H9 (cell line): ENCODE data around the gene DPEP2. TPM values are rescaled to one million over a fixed set of nuclear protein-coding genes. Genes with fewer than 3 reads are reported as not detected.
A peak's percentile ranks its signal among the peaks of the same experiment; 100 is the strongest.

ENCODE experiments used
- DNase-seq: peaks from one replicate; pipeline ENCODE4 v3.0.0-alpha.2; 2017
- H2AFZ ChIP-seq: one replicate; pipeline ENCODE4 v1.6.1; 2013; ENCODE audit warnings: mild to moderate bottlenecking, low read length, control low read depth, moderate library complexity
- H2AK5ac ChIP-seq: 2 replicates; pipeline ENCODE4 v1.6.1; 2013; ENCODE audit warnings: low read length, control low read depth, mixed read lengths; ENCODE audit not compliant: insufficient read length
- H2BK120ac ChIP-seq: one replicate; pipeline ENCODE4 v1.6.1; 2013; ENCODE audit warnings: low read depth, mild to moderate bottlenecking, low read length, control low read depth, inconsistent platforms; ENCODE audit not compliant: poor library complexity, severe bottlenecking
- H2BK12ac ChIP-seq: 2 replicates; pipeline ENCODE4 v1.6.1; 2013; ENCODE audit warnings: low read length, control low read depth, mixed read lengths, low read depth; ENCODE audit not compliant: insufficient read length
- H2BK15ac ChIP-seq: 2 replicates; pipeline ENCODE4 v1.6.1; 2013; ENCODE audit warnings: low read depth, low read length, control low read depth
- H2BK20ac ChIP-seq: one replicate; pipeline ENCODE4 v1.6.1; 2013; ENCODE audit warnings: low read depth, mild to moderate bottlenecking, low read length, control low read depth, inconsistent platforms; ENCODE audit not compliant: poor library complexity, severe bottlenecking
- H2BK5ac ChIP-seq: 2 replicates; pipeline ENCODE4 v1.6.1; 2013; ENCODE audit warnings: low read length, control low read depth, mixed read lengths; ENCODE audit not compliant: insufficient read length
- H3K14ac ChIP-seq: 2 replicates; pipeline ENCODE4 v1.6.1; 2013; ENCODE audit warnings: low read length, control low read depth; ENCODE audit not compliant: insufficient read depth
- H3K18ac ChIP-seq: 2 replicates; pipeline ENCODE4 v1.6.1; 2013; ENCODE audit warnings: low read depth, mild to moderate bottlenecking, mixed read lengths, low read length, control low read depth; ENCODE audit not compliant: insufficient read length
- H3K23ac ChIP-seq: 2 replicates; pipeline ENCODE4 v1.6.1; 2013; ENCODE audit warnings: low read length, control low read depth, mixed read lengths, low read depth; ENCODE audit not compliant: insufficient read length
- H3K23me2 ChIP-seq: 2 replicates; pipeline ENCODE4 v1.6.1; 2013; ENCODE audit warnings: low read depth, mild to moderate bottlenecking, mixed read lengths, low read length, control low read depth; ENCODE audit not compliant: insufficient read length, poor library complexity, severe bottlenecking
- H3K27ac ChIP-seq: 2 replicates; pipeline ENCODE4 v1.5.1; 2013; ENCODE audit warnings: low read length, control low read depth, mixed read lengths, low read depth; ENCODE audit not compliant: insufficient read length
- H3K27me3 ChIP-seq: 2 replicates; pipeline ENCODE4 v1.6.1; 2013; ENCODE audit warnings: low read length, control low read depth, inconsistent platforms; ENCODE audit not compliant: insufficient read depth
- H3K4ac ChIP-seq: 2 replicates; pipeline ENCODE4 v1.6.1; 2013; ENCODE audit warnings: low read depth, mild to moderate bottlenecking, control low read depth, inconsistent platforms, low read length, moderate library complexity
- H3K4me1 ChIP-seq: 2 replicates; pipeline ENCODE4 v1.6.1; 2013; ENCODE audit warnings: low read length, control low read depth, inconsistent platforms; ENCODE audit not compliant: insufficient read depth
- H3K4me2 ChIP-seq: 2 replicates; pipeline ENCODE4 v1.6.1; 2013; ENCODE audit warnings: low read length, control low read depth, mixed read lengths; ENCODE audit not compliant: insufficient read length, insufficient read depth
- H3K56ac ChIP-seq: 2 replicates; pipeline ENCODE4 v1.6.1; 2013; ENCODE audit warnings: low read depth, mild to moderate bottlenecking, mixed read lengths, low read length, control low read depth; ENCODE audit not compliant: insufficient read length
- H3K79me1 ChIP-seq: 2 replicates; pipeline ENCODE4 v1.6.1; 2013; ENCODE audit warnings: low read depth, mild to moderate bottlenecking, moderate library complexity, low read length, control low read depth, inconsistent platforms; ENCODE audit not compliant: insufficient read depth, poor library complexity, severe bottlenecking
- H3K79me2 ChIP-seq: 2 replicates; pipeline ENCODE4 v1.6.1; 2013; ENCODE audit warnings: low read length, control low read depth, inconsistent platforms; ENCODE audit not compliant: insufficient read depth
- H3K9ac ChIP-seq: 2 replicates; pipeline ENCODE4 v1.6.1; 2013; ENCODE audit warnings: low read length, control low read depth, mixed read lengths; ENCODE audit not compliant: insufficient read length; ENCODE audit errors: extremely low read depth
- H3K9me3 ChIP-seq: one replicate; pipeline ENCODE4 v1.6.1; 2013; ENCODE audit warnings: low read depth, low read length, inconsistent platforms; ENCODE audit not compliant: control insufficient read depth
- H3T11ph ChIP-seq: one replicate; pipeline ENCODE4 v1.6.1; 2013; ENCODE audit warnings: mild to moderate bottlenecking, low read length, control low read depth, inconsistent platforms
- H4K20me1 ChIP-seq: one replicate; pipeline ENCODE4 v1.6.1; 2013; ENCODE audit not compliant: control insufficient read depth, insufficient read length, insufficient read depth
- H4K5ac ChIP-seq: 2 replicates; pipeline ENCODE4 v1.6.1; 2013; ENCODE audit warnings: low read depth, mild to moderate bottlenecking, mixed read lengths, low read length, control low read depth; ENCODE audit not compliant: insufficient read length
- H4K8ac ChIP-seq: replicated peaks from 2 replicates; pipeline ENCODE4 v1.6.1; 2013; ENCODE audit warnings: low read length, control low read depth, mixed read lengths, low read depth; ENCODE audit not compliant: insufficient read length
- H4K91ac ChIP-seq: 2 replicates; pipeline ENCODE4 v1.6.1; 2013; ENCODE audit warnings: low read depth, mild to moderate bottlenecking, moderate library complexity, mixed read lengths, low read length, control low read depth; ENCODE audit not compliant: insufficient read length
- H3K27ac Mint-ChIP-seq, 3 experiments: 2 replicates in 2 of 3; 3 replicates in 1 of 3; pipeline ENCODE4 v1.8.0; 2020 to 2021; ENCODE audit warnings: mixed read lengths in 3 of 3, mild to moderate bottlenecking in 1 of 3, moderate library complexity in 1 of 3
- H3K27me3 Mint-ChIP-seq: 2 replicates; pipeline ENCODE4 v1.8.0; 2021; ENCODE audit warnings: low read depth, mild to moderate bottlenecking, moderate library complexity, mixed read lengths
- H3K36me3 Mint-ChIP-seq, 3 experiments: 2 replicates in 2 of 3; 3 replicates in 1 of 3; pipeline ENCODE4 v1.8.0; 2020 to 2021; ENCODE audit warnings: low read depth in 3 of 3, mixed read lengths in 3 of 3; ENCODE audit not compliant: insufficient read depth in 1 of 3
- H3K4me1 Mint-ChIP-seq, 2 experiments: 2 replicates each; pipeline ENCODE4 v1.8.0; 2020; ENCODE audit warnings: mixed read lengths in 2 of 2
- H3K4me3 Mint-ChIP-seq, 2 experiments: 2 replicates in 1 of 2; 3 replicates in 1 of 2; pipeline ENCODE4 v1.8.0; 2020 to 2021; ENCODE audit warnings: mild to moderate bottlenecking in 2 of 2, mixed read lengths in 2 of 2, moderate library complexity in 1 of 2
- H3K9me3 Mint-ChIP-seq, 2 experiments: 2 replicates in 1 of 2; 3 replicates in 1 of 2; pipeline ENCODE4 v1.8.0; 2020; ENCODE audit warnings: mild to moderate bottlenecking in 2 of 2, mixed read lengths in 2 of 2, moderate library complexity in 1 of 2
- WGBS: extraction: QIAGEN DNeasy Blood & Tissue Kit; methylation state at CpG from one replicate; pipeline ENCODE4 v1.1.7; 2013; ENCODE audit warnings: missing lambda C conversion rate, low lambda C conversion rate, mixed read lengths; ENCODE audit not compliant: insufficient read length; ENCODE audit errors: extremely low coverage; 5-methylcytosine and 5-hydroxymethylcytosine counted together
- total RNA-seq: library from RNA; stranded (reverse); gene quantifications from 2 replicates; pipeline ENCODE4 v1.2.1, GENCODE V29; 2021
- TF ChIP-seq, protein P1 (sequence below): fragments of 200-600 bp; sonication (generic); conservative IDR thresholded peaks from 3 replicates; pipeline ENCODE4 v1.8.0; 2021; ENCODE audit warnings: antibody characterized with exemption, mild to moderate bottlenecking

The DPEP2 gene
- total RNA-seq, 1 experiment from 2014 or later = not detected

DNA sequence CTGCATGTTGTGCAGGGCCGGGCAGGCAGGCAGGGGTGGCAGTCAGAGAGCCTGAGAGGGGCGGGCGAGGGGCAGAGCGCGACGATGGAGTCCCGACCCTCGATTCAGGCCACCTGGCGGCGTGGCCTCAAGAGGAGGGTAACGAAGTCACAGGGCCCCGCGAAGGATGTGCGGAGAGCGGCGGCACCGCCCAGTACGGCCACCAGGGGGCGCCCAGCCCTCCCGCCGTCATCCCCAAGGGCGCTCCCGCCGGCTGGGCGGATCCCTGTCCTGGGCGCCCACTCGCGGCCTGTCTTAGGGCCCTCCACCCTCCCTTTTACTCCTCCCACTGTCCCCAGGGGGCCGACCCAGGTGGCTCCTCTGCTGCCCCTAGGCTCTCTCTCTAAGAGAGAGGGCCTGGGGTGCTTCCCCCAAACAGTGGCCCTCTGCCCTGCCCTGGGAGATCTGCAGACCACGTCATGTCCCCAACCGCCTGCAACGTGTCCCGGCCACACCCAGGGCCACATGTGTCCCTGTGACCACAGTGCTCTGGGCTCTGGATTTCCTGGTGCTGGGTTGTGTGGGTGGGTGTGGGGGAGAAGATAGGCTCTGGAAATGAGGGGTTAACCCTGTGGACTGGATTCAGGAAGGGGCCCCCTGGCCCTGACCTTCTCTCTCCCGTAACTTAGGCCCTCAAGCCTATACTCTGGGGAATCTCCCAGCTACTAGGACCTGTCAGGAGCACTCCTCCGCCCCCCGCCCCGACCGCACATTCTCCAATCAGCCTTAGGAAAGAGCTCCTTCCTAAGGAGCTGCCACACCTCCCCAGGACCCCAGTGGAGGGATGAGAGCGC is 5.9 kb downstream of the DPEP2 start:
- Mint-ChIP-seq H3K4me1 (0 out of 4 replicates have a peak, but pooled peaks cover 0 to 2% of the 10 kb centered on the region in 2 experiments), H3K36me3 (no peaks in the 10 kb centered on the region), H3K27me3 (peaks cover 28% of the 10 kb centered on the region), H3K4me3 (peak overlapping the region in 1 of 2 experiments; percentile 20; a peak in 1 of 5 replicates), H3K9me3 (no peaks in the 10 kb centered on the region), H3K27ac (no peak overlapping the region)
- Histone ChIP-seq H2BK12ac (no peak overlapping the region), H3K4me1 (no peaks in the 10 kb centered on the region), H3K18ac (peak overlapping the region; percentile 27), H3K23me2 (no peaks in the 10 kb centered on the region), H2AK5ac (no peak overlapping the region), H3K79me1 (no peaks in the 10 kb centered on the region), H3K27ac (no peak overlapping the region), H2BK20ac (no peak overlapping the region), H2AFZ (no peak overlapping the region), H3K27me3 (no peaks in the 10 kb centered on the region), H3K9me3 (no peaks in the 10 kb centered on the region), H3K9ac (no peak overlapping the region), H3K14ac (no peak overlapping the region), H4K8ac (no peak overlapping the region), H2BK15ac (no peak overlapping the region), H3T11ph (no peak overlapping the region), H2BK5ac (no peak overlapping the region), H4K5ac (no peak overlapping the region), H2BK120ac (no peak overlapping the region), H3K4me2 (no peak overlapping the region), H4K20me1 (no peaks in the 10 kb centered on the region), H3K4ac (no peak overlapping the region), H3K79me2 (no peaks in the 10 kb centered on the region), H3K56ac (no peak overlapping the region), H4K91ac (no peak overlapping the region), H3K23ac (no peak overlapping the region)
- WGBS = no CpG with 5 or more reads among the region's 39 CpGs
- DNase-seq = peak; percentile 85
- TF ChIP-seq, protein P1, sequence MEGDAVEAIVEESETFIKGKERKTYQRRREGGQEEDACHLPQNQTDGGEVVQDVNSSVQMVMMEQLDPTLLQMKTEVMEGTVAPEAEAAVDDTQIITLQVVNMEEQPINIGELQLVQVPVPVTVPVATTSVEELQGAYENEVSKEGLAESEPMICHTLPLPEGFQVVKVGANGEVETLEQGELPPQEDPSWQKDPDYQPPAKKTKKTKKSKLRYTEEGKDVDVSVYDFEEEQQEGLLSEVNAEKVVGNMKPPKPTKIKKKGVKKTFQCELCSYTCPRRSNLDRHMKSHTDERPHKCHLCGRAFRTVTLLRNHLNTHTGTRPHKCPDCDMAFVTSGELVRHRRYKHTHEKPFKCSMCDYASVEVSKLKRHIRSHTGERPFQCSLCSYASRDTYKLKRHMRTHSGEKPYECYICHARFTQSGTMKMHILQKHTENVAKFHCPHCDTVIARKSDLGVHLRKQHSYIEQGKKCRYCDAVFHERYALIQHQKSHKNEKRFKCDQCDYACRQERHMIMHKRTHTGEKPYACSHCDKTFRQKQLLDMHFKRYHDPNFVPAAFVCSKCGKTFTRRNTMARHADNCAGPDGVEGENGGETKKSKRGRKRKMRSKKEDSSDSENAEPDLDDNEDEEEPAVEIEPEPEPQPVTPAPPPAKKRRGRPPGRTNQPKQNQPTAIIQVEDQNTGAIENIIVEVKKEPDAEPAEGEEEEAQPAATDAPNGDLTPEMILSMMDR = peak; percentile 100
